Stromal cell of bone marrow (primary cell): ENCODE data around the gene UVSSA.
"Not testable (repeated sequence)": the region's sequence is repeated elsewhere in the genome, so short reads cannot be mapped to it uniquely, and the experiment has no call there.

Experiments used
- DNase-seq: peaks from one replicate; pipeline ENCODE4 v3.0.0-alpha.2; 2012; ENCODE audit warnings: low read depth

The UVSSA gene

GRCh38 chr4:1421657-1422056 lies 74.6 kb downstream of the UVSSA start:
- DNase-seq, result no peak

GRCh38 chr4:1427010-1427409 lies 80.0 kb downstream of the UVSSA start:
- no peak for DNase-seq

GRCh38 chr4:1443688-1444172 lies 96.7 kb downstream of the UVSSA start:
- not testable (repeated sequence) for DNase-seq
